GM23338 (cell line): Measurements from ENCODE around the gene PLEKHG4B. TPM values are rescaled to one million over a fixed set of nuclear protein-coding genes. Genes with fewer than 3 reads are reported as not detected.
"Not testable (repeated sequence)": the region's sequence is repeated elsewhere in the genome, so short reads cannot be mapped to it uniquely, and the experiment has no call there.

ENCODE experiments used
- ATAC-seq: fragments of 200-7000 bp; cut with Tn5 transposase; 3 replicates; pipeline ENCODE4 v1.9.1; 2020
- DNase-seq: peaks from one replicate; pipeline ENCODE4 v3.0.0-alpha.2; 2015; ENCODE audit warnings: low spot score
- H2AFZ ChIP-seq: fragments of 200-600 bp; sonication (generic); 2 replicates; pipeline ENCODE4 v1.8.0; 2016; ENCODE audit warnings: antibody characterized with exemption, mild to moderate bottlenecking, moderate library complexity
- H3F3A ChIP-seq: fragments of 200-600 bp; sonication (generic); replicated peaks from 2 replicates; pipeline ENCODE4 v1.8.0; 2017; ENCODE audit warnings: antibody characterized with exemption, mixed run types, low read depth
- H3K27ac ChIP-seq: fragments of 200-600 bp; sonication (generic); 2 replicates; pipeline ENCODE4 v1.6.1; 2016; ENCODE audit warnings: low read depth
- H3K27me3 ChIP-seq: fragments of 200-600 bp; sonication (generic); 2 replicates; pipeline ENCODE4 v1.8.0; 2016; ENCODE audit warnings: mild to moderate bottlenecking, mixed run types, moderate library complexity; ENCODE audit not compliant: insufficient read depth
- H3K36me3 ChIP-seq: fragments of 200-600 bp; sonication (generic); 2 replicates; pipeline ENCODE4 v1.8.0; 2016; ENCODE audit warnings: mild to moderate bottlenecking; ENCODE audit not compliant: insufficient read depth
- H3K4me1 ChIP-seq: fragments of 200-600 bp; sonication (generic); 2 replicates; pipeline ENCODE4 v1.8.0; 2016; ENCODE audit warnings: mild to moderate bottlenecking, moderate library complexity; ENCODE audit not compliant: insufficient read depth
- H3K4me2 ChIP-seq: fragments of 200-600 bp; sonication (generic); 2 replicates; pipeline ENCODE4 v1.7.1; 2017; ENCODE audit warnings: mixed run types
- H3K4me3 ChIP-seq: fragments of 200-600 bp; sonication (generic); 2 replicates; pipeline ENCODE4 v1.6.1; 2016; ENCODE audit warnings: mixed run types
- H3K79me2 ChIP-seq: fragments of 200-600 bp; sonication (generic); replicated peaks from 2 replicates; pipeline ENCODE4 v1.8.0; 2017; ENCODE audit warnings: mild to moderate bottlenecking; ENCODE audit not compliant: insufficient read depth
- H3K9me2 ChIP-seq: fragments of 200-600 bp; sonication (generic); 2 replicates; pipeline ENCODE4 v1.8.0; 2017; ENCODE audit not compliant: insufficient read depth
- H4K20me1 ChIP-seq: fragments of 200-600 bp; sonication (generic); replicated peaks from 2 replicates; pipeline ENCODE4 v1.8.0; 2017; ENCODE audit warnings: mild to moderate bottlenecking; ENCODE audit not compliant: insufficient read depth
- H3K27ac Mint-ChIP-seq: 2 replicates; pipeline ENCODE4 v1.8.0; 2020; ENCODE audit warnings: inconsistent platforms, mild to moderate bottlenecking, moderate library complexity, mixed read lengths
- H3K27me3 Mint-ChIP-seq: 3 replicates; pipeline ENCODE4 v1.8.0; 2022; ENCODE audit warnings: low read depth, mild to moderate bottlenecking, moderate library complexity, mixed read lengths, inconsistent platforms; ENCODE audit not compliant: insufficient read depth, poor library complexity
- H3K36me3 Mint-ChIP-seq: 3 replicates; pipeline ENCODE4 v1.8.0; 2021; ENCODE audit warnings: low read depth, mild to moderate bottlenecking, inconsistent platforms, moderate library complexity, mixed read lengths
- H3K4me1 Mint-ChIP-seq: 3 replicates; pipeline ENCODE4 v1.8.0; 2020; ENCODE audit warnings: mild to moderate bottlenecking, inconsistent platforms, mixed read lengths
- H3K4me3 Mint-ChIP-seq: 3 replicates; pipeline ENCODE4 v1.8.0; 2021; ENCODE audit warnings: moderate library complexity, mild to moderate bottlenecking, inconsistent platforms, mixed read lengths
- H3K9me3 Mint-ChIP-seq: 3 replicates; pipeline ENCODE4 v1.8.0; 2020; ENCODE audit warnings: moderate library complexity, mild to moderate bottlenecking, inconsistent platforms, mixed read lengths
- CREB1 ChIP-seq: fragments of 250-450 bp; sonication (Bioruptor Pico); IDR thresholded peaks from 2 replicates; pipeline ENCODE4 v1.5.0; 2020; ENCODE audit warnings: low read depth, mild to moderate bottlenecking, moderate library complexity
- CTCF ChIP-seq, 2 experiments: fragments of 200-600 bp in 1 of 2; sonication (generic) in 1 of 2; conservative IDR thresholded peaks; 2 replicates each; pipeline versions ENCODE4 v1.5.1 to v1.6.1; 2016 to 2017; ENCODE audit warnings: antibody characterized with exemption in 2 of 2, low read depth in 2 of 2, mild to moderate bottlenecking in 2 of 2, moderate library complexity in 1 of 2
- EZH2 ChIP-seq: fragments of 200-600 bp; sonication (generic); IDR thresholded peaks from one replicate; pipeline ENCODE4 v1.8.0; 2017; ENCODE audit warnings: antibody characterized with exemption, mild to moderate bottlenecking, low read depth; ENCODE audit not compliant: unreplicated experiment
- EZH2phosphoT487 ChIP-seq: fragments of 200-600 bp; sonication (generic); IDR thresholded peaks from one replicate; pipeline ENCODE4 v1.8.1; 2018; ENCODE audit warnings: antibody characterized with exemption; ENCODE audit not compliant: unreplicated experiment
- JUNB ChIP-seq: IDR thresholded peaks from one replicate; pipeline ENCODE4 v1.6.1; 2016; ENCODE audit warnings: antibody characterized with exemption; ENCODE audit not compliant: unreplicated experiment
- REST ChIP-seq: IDR thresholded peaks from one replicate; pipeline ENCODE4 v1.6.1; 2018; ENCODE audit warnings: antibody characterized with exemption; ENCODE audit not compliant: unreplicated experiment
- STAT1 ChIP-seq: IDR thresholded peaks from one replicate; pipeline ENCODE4 v1.6.1; 2016; ENCODE audit warnings: antibody characterized with exemption; ENCODE audit not compliant: unreplicated experiment
- ZNF114 ChIP-seq: fragments of 250-450 bp; sonication (Bioruptor Pico); IDR thresholded peaks from 2 replicates; pipeline ENCODE4 v1.5.0; 2020; ENCODE audit warnings: mild to moderate bottlenecking, moderate library complexity
- ZNF331 ChIP-seq: fragments of 250-450 bp; sonication (Bioruptor Pico); IDR thresholded peaks from 2 replicates; pipeline ENCODE4 v1.5.0; 2020; ENCODE audit warnings: low read depth, mild to moderate bottlenecking, moderate library complexity
- ZNF462 ChIP-seq: fragments of 250-450 bp; sonication (Bioruptor Pico); IDR thresholded peaks from 2 replicates; pipeline ENCODE4 v1.5.0; 2020; ENCODE audit warnings: mild to moderate bottlenecking, moderate library complexity
- polyA plus RNA-seq: library from polyadenylated mRNA; unstranded; fragments of >200 nt; fragmentation: Nextera tagmentation; extraction: Ambion mirVana; gene quantifications from 2 replicates; pipeline ENCODE4 v1.2.1, GENCODE V29; 2016
- total RNA-seq: library from RNA; depleted of rRNA; stranded (reverse); fragments of >200 nt; shearing (Covaris generic); gene quantifications from 2 replicates; pipeline ENCODE4 v1.2.3, GENCODE V29; 2014

PLEKHG4B gene
- total and polyA plus RNA-seq, 2 experiments from 2014 or later = 33.5 to 54.8 TPM

GRCh38 chr5:70440-70839, 21.5 kb upstream of the PLEKHG4B start (continued):
- TF ChIP-seq ZNF462 (CRISPR knock-in tag) (no peak), STAT1 (no peak), REST (no peak), JUNB (no peak), CREB1 (CRISPR knock-in tag) (no peak), EZH2phosphoT487 (no peak), ZNF331 (CRISPR knock-in tag) (no peak), CTCF (conservative IDR thresholded peaks at IDR 0.05; ENCODE audit: low read depth in 2 of 2) (no peak), EZH2 (no peak), ZNF114 (CRISPR knock-in tag) (no peak)

GRCh38 chr5:72316-73180, 19.4 kb upstream of the PLEKHG4B start:
- H3K79me2 ChIP-seq, H2AFZ ChIP-seq, H3K4me1 ChIP-seq, H3K4me2 ChIP-seq, H3K4me3 Mint-ChIP-seq, H4K20me1 ChIP-seq, H3K36me3 ChIP-seq, ATAC-seq, H3F3A ChIP-seq, H3K27ac Mint-ChIP-seq, H3K27me3 ChIP-seq, DNase-seq, H3K27ac ChIP-seq, H3K4me3 ChIP-seq: not testable (repeated sequence)
- 0 out of 2 replicates have a peak, but pooled peaks cover 13% of the 10 kb centered on the region for H3K9me2 ChIP-seq
- Mint-ChIP-seq H3K4me1 (peaks cover 26% of the 10 kb centered on the region), H3K9me3 (peaks cover 12% of the 10 kb centered on the region), H3K27me3 (peaks cover 12% of the 10 kb centered on the region), H3K36me3 (peaks cover 20% of the 10 kb centered on the region)
